Endothelial cell of umbilical vein (primary cell): ENCODE results near the gene MIEF1. TPM values are rescaled to one million over a fixed set of nuclear protein-coding genes. Genes with fewer than 3 reads are reported as not detected.

ENCODE experiments used
- BruUV-seq: library from RNA; stranded (reverse); fragments of 400-500 nt; replicated peaks from 2 replicates; lab custom pipeline; 2021; lab: Mats Ljungman, UMichigan
- CTCF ChIA-PET: fragments of 300-600, 350-600 bp; sonication (Branson Sonifier 250); formaldehyde crosslinking; loops from one replicate; lab custom pipeline; 2021; ENCODE audit warnings: antibody characterized with exemption, inconsistent platforms; lab: Charles Lee
- POLR2A ChIA-PET: fragments of 300-600, 350-600 bp; sonication (Branson Sonifier 250); formaldehyde crosslinking; loops from one replicate; lab custom pipeline; 2021; ENCODE audit warnings: antibody characterized with exemption, inconsistent platforms; lab: Charles Lee
- DNase-seq: peaks from one replicate; pipeline ENCODE4 v3.0.0-alpha.2; 2011; ENCODE audit warnings: low read depth, low spot score
- FAIRE-seq: peaks from 2 replicates; lab custom pipeline; 2011; peaks lifted over from hg19 to GRCh38; lab: Jason Lieb, UNC
- H2AFZ ChIP-seq: 2 replicates; pipeline ENCODE4 v1.6.0; 2012; ENCODE audit warnings: low read depth, low read length, control low read depth, inconsistent platforms
- H3K27ac ChIP-seq: 2 replicates; pipeline ENCODE4 v1.5.1; 2011; ENCODE audit warnings: low read depth, mild to moderate bottlenecking, control low read depth, low read length, moderate library complexity; ENCODE audit not compliant: insufficient read depth
- H3K27me3 ChIP-seq, 2 experiments: 2 replicates each; pipeline versions ENCODE4 v1.6.0 to v1.6.1; 2011; ENCODE audit warnings: low read length in 2 of 2, mixed read lengths in 1 of 2; ENCODE audit not compliant: control insufficient read depth in 2 of 2, insufficient read depth in 2 of 2
- H3K36me3 ChIP-seq, 2 experiments: 2 replicates in 1 of 2; 3 replicates in 1 of 2; pipeline ENCODE4 v1.5.1; 2011; ENCODE audit warnings: low read length in 2 of 2, mild to moderate bottlenecking in 1 of 2, moderate library complexity in 1 of 2; ENCODE audit not compliant: control insufficient read depth in 2 of 2, insufficient read depth in 2 of 2; ENCODE audit errors: extremely low read depth in 1 of 2
- H3K4me1 ChIP-seq: 3 replicates; pipeline ENCODE4 v1.5.1; 2011; ENCODE audit warnings: mild to moderate bottlenecking, low read length; ENCODE audit not compliant: control insufficient read depth, insufficient read depth; ENCODE audit errors: extremely low read depth
- H3K4me2 ChIP-seq: 2 replicates; pipeline ENCODE4 v1.6.1; 2011; ENCODE audit warnings: low read length, control low read depth, mixed read lengths; ENCODE audit not compliant: insufficient read depth
- H3K4me3 ChIP-seq, 3 experiments: fragments of 200-600 bp in 1 of 3; sonication (generic), shearing (Covaris generic) in 1 of 3; replicated peaks in 1 of 3; 2 replicates each; pipeline ENCODE4 v1.5.1; 2011 to 2016; ENCODE audit warnings: control low read depth in 3 of 3, low read length in 3 of 3, mild to moderate bottlenecking in 2 of 3, inconsistent platforms in 1 of 3, low read depth in 1 of 3, moderate library complexity in 1 of 3; ENCODE audit not compliant: insufficient read depth in 1 of 3
- H3K79me2 ChIP-seq: 2 replicates; pipeline ENCODE4 v1.6.0; 2012; ENCODE audit warnings: low read length, inconsistent platforms; ENCODE audit not compliant: control insufficient read depth, insufficient read depth
- H3K9ac ChIP-seq: replicated peaks from 2 replicates; pipeline ENCODE3; 2011; ENCODE audit warnings: low read length, control low read depth; ENCODE audit not compliant: insufficient read depth; ENCODE audit errors: extremely low read depth
- H3K9me1 ChIP-seq: replicated peaks from 3 replicates; pipeline ENCODE4 v1.6.0; 2011; ENCODE audit warnings: mild to moderate bottlenecking, low read length; ENCODE audit not compliant: control insufficient read depth, insufficient read depth; ENCODE audit errors: extremely low read depth
- H3K9me3 ChIP-seq: replicated peaks from 2 replicates; pipeline ENCODE4 v1.5.1; 2012; ENCODE audit warnings: low read length, inconsistent platforms; ENCODE audit not compliant: control insufficient read depth, insufficient read depth
- H4K20me1 ChIP-seq: replicated peaks from 2 replicates; pipeline ENCODE3; 2011; ENCODE audit warnings: mild to moderate bottlenecking, low read length; ENCODE audit not compliant: control insufficient read depth, insufficient read depth; ENCODE audit errors: extremely low read depth
- CTCF ChIP-seq, 2 donors: IDR thresholded peaks; 1 replicate in 1 of 2; 2 replicates in 1 of 2; pipeline ENCODE4 v1.5.1; 2011; ENCODE audit warnings: low read length in 2 of 2, mild to moderate bottlenecking in 2 of 2, moderate library complexity in 2 of 2, control low read depth in 1 of 2, inconsistent platforms in 1 of 2, low read depth in 1 of 2; ENCODE audit not compliant: insufficient read depth in 1 of 2; ENCODE audit errors: extremely low read depth in 1 of 2
- EZH2 ChIP-seq: IDR thresholded peaks from 2 replicates; pipeline ENCODE4 v1.6.1; 2012; ENCODE audit warnings: borderline replicate concordance, low read depth, mild to moderate bottlenecking, moderate library complexity, low read length, inconsistent platforms; ENCODE audit not compliant: severe bottlenecking
- FOS ChIP-seq: IDR thresholded peaks from 2 replicates; pipeline ENCODE4 v1.6.1; 2011; ENCODE audit warnings: mild to moderate bottlenecking, low read length, moderate library complexity, borderline replicate concordance; ENCODE audit not compliant: insufficient read depth
- GATA2 ChIP-seq: IDR thresholded peaks from 2 replicates; pipeline ENCODE4 v1.7.0; 2011; ENCODE audit warnings: low read depth, mild to moderate bottlenecking, moderate library complexity, mixed read lengths, low read length; ENCODE audit not compliant: insufficient read length, insufficient read depth
- JUN ChIP-seq: IDR thresholded peaks from 2 replicates; pipeline ENCODE4 v1.6.1; 2011; ENCODE audit warnings: borderline replicate concordance, low read depth; ENCODE audit not compliant: insufficient read length, insufficient read depth
- MAX ChIP-seq: IDR thresholded peaks from 2 replicates; pipeline ENCODE4 v1.6.1; 2011; ENCODE audit not compliant: insufficient read depth, insufficient read length
- MYC ChIP-seq: IDR thresholded peaks from one replicate; pipeline ENCODE4 v1.6.1; 2011; ENCODE audit warnings: mild to moderate bottlenecking, low read depth, low read length
- POLR2A ChIP-seq: IDR thresholded peaks from 2 replicates; pipeline ENCODE4 v1.6.1; 2012; ENCODE audit warnings: low read depth, mild to moderate bottlenecking, control low read depth, low read length
- POLR2AphosphoS5 ChIP-seq: IDR thresholded peaks from 2 replicates; pipeline ENCODE4 v1.6.1; 2012; ENCODE audit warnings: low read depth, mild to moderate bottlenecking, control low read depth, low read length, moderate library complexity; ENCODE audit not compliant: insufficient read depth
- dilution Hi-C: fragments of 300-500 bp; cut with MboI; formaldehyde crosslinking; loops from one replicate; pipeline ENCODE4 v1.15.0; 2019; ENCODE audit warnings: low sequenced_read_pairs; ENCODE audit not compliant: extremely low pct_ligation_motif_present
- intact Hi-C: fragments of 100-400 bp; cut with micrococcal nuclease; formaldehyde crosslinking; loops from one replicate; pipeline ENCODE4 v1.10.0; 2022
- polyA plus RNA-seq, 4 experiments: library from polyadenylated mRNA; depleted of rRNA in 3 of 4; stranded (reverse) in 3 of 4; unstranded in 1 of 4; fragments of >200 nt; gene quantifications; 2 replicates each; pipeline versions ENCODE4 v1.2.1 to v1.2.3, GENCODE V29; 2011 to 2012; ENCODE audit warnings: missing spikeins in 1 of 4
- total RNA-seq: library from RNA; stranded (reverse); gene quantifications from 2 replicates; pipeline ENCODE4 v1.2.3, GENCODE V29; 2021

The MIEF1 gene
- total and polyA plus RNA-seq, 2 donors (not counting 3 experiments of a cell fraction or from before 2014, with no cell fraction given), result 14.2 to 31.1 TPM

- H3K9me1 ChIP-seq, result no peaks in the 10 kb centered on the region
- no peaks in the 10 kb centered on the region for H3K36me3 ChIP-seq
- DNase-seq (no peak), FAIRE-seq (no peak)
- H3K79me2 ChIP-seq, result no peaks in the 10 kb centered on the region
- H3K4me2 ChIP-seq, result no peak overlapping the region
- peaks cover 31 to 33% of the 10 kb centered on the region in 2 experiments for H3K27me3 ChIP-seq
- dilution Hi-C loops (loop anchor here (25.0 kb wide), 1 partner anchor 455 kb away; no protein-coding TSS in a partner anchor), intact Hi-C loops (no loop called here)
- H3K9ac ChIP-seq, result no peak overlapping the region
- TF ChIP-seq CTCF (IDR thresholded peaks at IDR 0.05; ENCODE audit: extremely low read depth in 1 of 2, insufficient read depth in 1 of 2, low read depth in 1 of 2, low read length in 2 of 2) (no peak), FOS (no peak), MYC (no peak), JUN (no peak), GATA2 (no peak), POLR2A (no peak), MAX (no peak), EZH2 (peak; percentile 88), POLR2AphosphoS5 (no peak)
- BruUV-seq, result no TSS peak
- no peaks in the 10 kb centered on the region for H3K4me1 ChIP-seq
- ChIA-PET POLR2A (no interaction called here), CTCF (interaction anchor here (0.7 to 5.5 kb wide), 5 partner anchors 13 to 479 kb away, joined by 3 to 52 read pairs (median 4); no protein-coding TSS in a partner anchor)
- no peak overlapping the region for H3K27ac ChIP-seq
- no peak overlapping the region for H2AFZ ChIP-seq
- no peaks in the 10 kb centered on the region for H3K9me3 ChIP-seq
- H3K4me3 ChIP-seq, result no peak overlapping the region
- H4K20me1 ChIP-seq, result no peaks in the 10 kb centered on the region
Observed at GRCh38 chr22:39556970-39557841, 55.1 kb downstream of the MIEF1 start.
